HG02759 (cell line): ENCODE data around the gene MTMR1.

Source experiments
- ATAC-seq: cut with Tn5 transposase; IDR thresholded peaks from one replicate; pipeline ENCODE4 v1.9.1; 2021; ENCODE audit warnings: mild to moderate bottlenecking, moderate library complexity; ENCODE audit not compliant: unreplicated experiment

MTMR1 gene

GRCh38 chrX:150761819-150762216 is 68.6 kb downstream of the MTMR1 start:
- ATAC-seq: no peak

GRCh38 chrX:150762258-150763165 is 69.3 kb downstream of the MTMR1 start:
- no peak for ATAC-seq

- no peak for ATAC-seq
Observed at GRCh38 chrX:150763303-150763797, 70.2 kb downstream of the MTMR1 start.

- ATAC-seq: no peak
Observed at GRCh38 chrX:150763810-150764209, 70.6 kb downstream of the MTMR1 start.

- no peak for ATAC-seq
Observed at GRCh38 chrX:150765237-150765636, 72.0 kb downstream of the MTMR1 start.

GRCh38 chrX:150765782-150766350 is 72.7 kb downstream of the MTMR1 start:
- ATAC-seq: no peak

GRCh38 chrX:150766351-150767044 is 73.3 kb downstream of the MTMR1 start:
- ATAC-seq: no peak

GRCh38 chrX:150767045-150767395 is 73.8 kb downstream of the MTMR1 start:
- no peak for ATAC-seq

GRCh38 chrX:150767475-150768131 is 74.4 kb downstream of the MTMR1 start:
- ATAC-seq: no peak

- ATAC-seq: no peak
Observed at GRCh38 chrX:150768132-150768485, 74.9 kb downstream of the MTMR1 start.

- no peak for ATAC-seq
Observed at GRCh38 chrX:150768580-150769190, 75.5 kb downstream of the MTMR1 start.

GRCh38 chrX:150769408-150769807 is 76.2 kb downstream of the MTMR1 start:
- no peak for ATAC-seq

- no peak for ATAC-seq
Observed at GRCh38 chrX:150770623-150771022, 77.4 kb downstream of the MTMR1 start.

GRCh38 chrX:150771116-150771515 is 77.9 kb downstream of the MTMR1 start:
- ATAC-seq: no peak

GRCh38 chrX:150772150-150772970 is 79.2 kb downstream of the MTMR1 start:
- ATAC-seq: peak; percentile 83

GRCh38 chrX:150773117-150773516 is 79.9 kb downstream of the MTMR1 start:
- no peak for ATAC-seq

GRCh38 chrX:150773634-150774033 is 80.4 kb downstream of the MTMR1 start:
- no peak for ATAC-seq

- no peak for ATAC-seq
Observed at GRCh38 chrX:150774798-150775568, 81.8 kb downstream of the MTMR1 start.
